Neural progenitor cell (in vitro differentiated cells): Measurements from ENCODE around the gene PLEKHJ1. TPM values are rescaled to one million over a fixed set of nuclear protein-coding genes. Genes with fewer than 3 reads are reported as not detected.

ENCODE experiments used
- DNase-seq: peaks from one replicate; pipeline ENCODE4 v3.0.0-alpha.2; 2016; ENCODE audit warnings: low spot score
- H2AFZ ChIP-seq: fragments of 200-600 bp; sonication (generic); replicated peaks from 2 replicates; pipeline ENCODE4 v1.6.1; 2016; ENCODE audit warnings: antibody characterized with exemption
- H3F3A ChIP-seq: fragments of 200-600 bp; sonication (generic); 2 replicates; pipeline ENCODE4 v1.6.1; 2016; ENCODE audit warnings: antibody characterized with exemption, low read depth
- H3K27ac ChIP-seq: fragments of 200-600 bp; sonication (generic); 2 replicates; pipeline ENCODE4 v1.5.1; 2016; ENCODE audit warnings: mild to moderate bottlenecking
- H3K27me3 ChIP-seq: fragments of 200-600 bp; sonication (generic); 2 replicates; pipeline ENCODE4 v1.6.1; 2016; ENCODE audit warnings: mild to moderate bottlenecking, moderate library complexity
- H3K36me3 ChIP-seq: fragments of 200-600 bp; sonication (generic); 2 replicates; pipeline ENCODE4 v1.5.1; 2016
- H3K4me1 ChIP-seq: fragments of 200-600 bp; sonication (generic); 2 replicates; pipeline ENCODE4 v1.6.1; 2016; ENCODE audit warnings: mixed run types
- H3K4me2 ChIP-seq: fragments of 200-600 bp; sonication (generic); 2 replicates; pipeline ENCODE4 v1.6.1; 2016
- H3K4me3 ChIP-seq: fragments of 200-600 bp; sonication (generic); 2 replicates; pipeline ENCODE4 v1.5.1; 2016
- H3K79me2 ChIP-seq: fragments of 200-600 bp; sonication (generic); 2 replicates; pipeline ENCODE4 v1.6.1; 2016; ENCODE audit warnings: low read depth
- H3K9ac ChIP-seq: fragments of 200-600 bp; sonication (generic); 2 replicates; pipeline ENCODE4 v1.6.1; 2016
- H3K9me3 ChIP-seq: fragments of 200-600 bp; sonication (generic); 2 replicates; pipeline ENCODE4 v1.5.1; 2016; ENCODE audit warnings: low read depth
- H4K20me1 ChIP-seq: fragments of 200-600 bp; sonication (generic); 2 replicates; pipeline ENCODE4 v1.6.1; 2016; ENCODE audit warnings: low read depth
- H3K27ac Mint-ChIP-seq: 3 replicates; pipeline ENCODE4 v1.8.0; 2021; ENCODE audit warnings: mixed read lengths
- H3K27me3 Mint-ChIP-seq: 2 replicates; pipeline ENCODE4 v1.8.0; 2022; ENCODE audit warnings: low read depth, mild to moderate bottlenecking, inconsistent platforms, moderate library complexity, mixed read lengths; ENCODE audit not compliant: insufficient read depth
- H3K36me3 Mint-ChIP-seq: 3 replicates; pipeline ENCODE4 v1.8.0; 2021; ENCODE audit warnings: mixed read lengths
- H3K4me1 Mint-ChIP-seq: 3 replicates; pipeline ENCODE4 v1.8.0; 2021; ENCODE audit warnings: mixed read lengths
- H3K4me3 Mint-ChIP-seq: 3 replicates; pipeline ENCODE4 v1.8.0; 2021; ENCODE audit warnings: mild to moderate bottlenecking, moderate library complexity, mixed read lengths
- H3K9me3 Mint-ChIP-seq: 3 replicates; pipeline ENCODE4 v1.8.0; 2020; ENCODE audit warnings: mixed read lengths
- CTCF ChIP-seq: fragments of 200-600 bp; sonication (generic); IDR thresholded peaks from 2 replicates; pipeline ENCODE4 v1.5.1; 2017; ENCODE audit warnings: antibody characterized with exemption, mild to moderate bottlenecking
- EZH2 ChIP-seq: fragments of 200-600 bp; sonication (generic); IDR thresholded peaks from 2 replicates; pipeline ENCODE4 v1.6.1; 2017; ENCODE audit warnings: antibody characterized with exemption, mild to moderate bottlenecking, moderate library complexity
- EZH2phosphoT487 ChIP-seq: fragments of 200-600 bp; sonication (generic); IDR thresholded peaks from 2 replicates; pipeline ENCODE4 v1.6.1; 2017; ENCODE audit warnings: antibody characterized with exemption
- total RNA-seq: library from RNA; depleted of rRNA; stranded (reverse); fragments of >200 nt; gene quantifications from 2 replicates; pipeline ENCODE4 v1.2.3, GENCODE V29; 2015; ENCODE audit warnings: low replicate concordance

Gene PLEKHJ1
- total RNA-seq, 1 donor from 2014 or later: 77.6 TPM

GRCh38 chr19:2210206-2210605 lies 25.9 kb downstream of the PLEKHJ1 start:
- H3F3A ChIP-seq: no peaks in the 10 kb centered on the region
- H3K27ac ChIP-seq: no peak overlapping the region
- DNase-seq: no peak
- H3K36me3 ChIP-seq: no peaks in the 10 kb centered on the region
- peaks cover 15% of the 10 kb centered on the region for H3K36me3 Mint-ChIP-seq
- no peaks in the 10 kb centered on the region for H3K27me3 ChIP-seq
- H3K4me3 ChIP-seq: no peak overlapping the region
- H3K9me3 ChIP-seq: no peaks in the 10 kb centered on the region
- no peaks in the 10 kb centered on the region for H3K4me1 Mint-ChIP-seq
- H3K4me1 ChIP-seq: peaks cover 5% of the 10 kb centered on the region
- H3K9me3 Mint-ChIP-seq: no peaks in the 10 kb centered on the region
- H3K4me3 Mint-ChIP-seq: no peak overlapping the region
- H3K79me2 ChIP-seq: no peaks in the 10 kb centered on the region
- TF ChIP-seq EZH2: no peak
- TF ChIP-seq CTCF: no peak
- TF ChIP-seq EZH2phosphoT487: no peak
- no peak overlapping the region for H2AFZ ChIP-seq
- H3K9ac ChIP-seq: no peak overlapping the region
- H3K27me3 Mint-ChIP-seq: peaks cover 11% of the 10 kb centered on the region
- H3K4me2 ChIP-seq: no peak overlapping the region
- H4K20me1 ChIP-seq: peaks cover 13% of the 10 kb centered on the region
- H3K27ac Mint-ChIP-seq: no peak overlapping the region

GRCh38 chr19:2209408-2209807 lies 26.7 kb downstream of the PLEKHJ1 start:
- peaks cover 5% of the 10 kb centered on the region for H3K4me1 ChIP-seq
- DNase-seq: no peak
- H3K4me3 ChIP-seq: no peak overlapping the region
- H3K9ac ChIP-seq: no peak overlapping the region
- H3F3A ChIP-seq: no peaks in the 10 kb centered on the region
- H3K4me1 Mint-ChIP-seq: no peaks in the 10 kb centered on the region
- no peaks in the 10 kb centered on the region for H3K79me2 ChIP-seq
- H4K20me1 ChIP-seq: peaks cover 13% of the 10 kb centered on the region
- no peaks in the 10 kb centered on the region for H3K27me3 ChIP-seq
- H3K36me3 ChIP-seq: no peaks in the 10 kb centered on the region
- H3K36me3 Mint-ChIP-seq: peaks cover 15% of the 10 kb centered on the region
- no peak for TF ChIP-seq CTCF
- no peak for TF ChIP-seq EZH2phosphoT487
- no peak for TF ChIP-seq EZH2
- no peaks in the 10 kb centered on the region for H3K9me3 Mint-ChIP-seq
- no peak overlapping the region for H3K27ac ChIP-seq
- H3K4me3 Mint-ChIP-seq: no peak overlapping the region
- no peak overlapping the region for H3K27ac Mint-ChIP-seq
- no peak overlapping the region for H2AFZ ChIP-seq
- H3K4me2 ChIP-seq: no peak overlapping the region
- H3K9me3 ChIP-seq: no peaks in the 10 kb centered on the region
- peaks cover 11% of the 10 kb centered on the region for H3K27me3 Mint-ChIP-seq

GRCh38 chr19:2208975-2209374 lies 27.2 kb downstream of the PLEKHJ1 start:
- Histone ChIP-seq H3K4me1 (peaks cover 5% of the 10 kb centered on the region), H3K9ac (no peak overlapping the region), H3K4me2 (no peak overlapping the region), H3K4me3 (no peak overlapping the region), H4K20me1 (peaks cover 13% of the 10 kb centered on the region), H3K36me3 (no peaks in the 10 kb centered on the region), H2AFZ (no peak overlapping the region), H3K27ac (no peak overlapping the region), H3K27me3 (no peaks in the 10 kb centered on the region), H3K9me3 (no peaks in the 10 kb centered on the region), H3F3A (no peaks in the 10 kb centered on the region), H3K79me2 (no peaks in the 10 kb centered on the region)
- Mint-ChIP-seq H3K4me1 (no peaks in the 10 kb centered on the region), H3K9me3 (no peaks in the 10 kb centered on the region), H3K36me3 (peaks cover 17% of the 10 kb centered on the region), H3K27ac (no peak overlapping the region), H3K4me3 (no peak overlapping the region), H3K27me3 (peaks cover 13% of the 10 kb centered on the region)
- TF ChIP-seq EZH2phosphoT487: no peak
- TF ChIP-seq EZH2: no peak
- TF ChIP-seq CTCF: no peak
- DNase-seq: no peak
